GM13976 (cell line): ENCODE results near the gene DARS1.
"Not testable (repeated sequence)": the region's sequence is repeated elsewhere in the genome, so short reads cannot be mapped to it uniquely, and the experiment has no call there.

Source experiments
- DNase-seq: peaks from one replicate; pipeline ENCODE4 v3.0.0; 2012; ENCODE audit warnings: low spot score
- in situ Hi-C: fragments of 300-500 bp; cut with MboI; formaldehyde crosslinking; loops from one replicate; pipeline ENCODE4 v1.12.0; 2022; ENCODE audit warnings: low sequenced_read_pairs, mixed read lengths, inconsistent platforms; ENCODE audit not compliant: unreplicated experiment
- TF ChIP-seq, protein P1 (sequence below): IDR thresholded peaks from 2 replicates; pipeline ENCODE4 v1.5.1; 2012; ENCODE audit warnings: borderline replicate concordance, mild to moderate bottlenecking; ENCODE audit not compliant: insufficient read depth; ENCODE audit errors: extremely low read depth, missing control alignments, control extremely low read depth

The DARS1 gene

GRCh38 chr2:135962366-135963123, 22.9 kb downstream of the DARS1 start:
- TF ChIP-seq, protein P1, sequence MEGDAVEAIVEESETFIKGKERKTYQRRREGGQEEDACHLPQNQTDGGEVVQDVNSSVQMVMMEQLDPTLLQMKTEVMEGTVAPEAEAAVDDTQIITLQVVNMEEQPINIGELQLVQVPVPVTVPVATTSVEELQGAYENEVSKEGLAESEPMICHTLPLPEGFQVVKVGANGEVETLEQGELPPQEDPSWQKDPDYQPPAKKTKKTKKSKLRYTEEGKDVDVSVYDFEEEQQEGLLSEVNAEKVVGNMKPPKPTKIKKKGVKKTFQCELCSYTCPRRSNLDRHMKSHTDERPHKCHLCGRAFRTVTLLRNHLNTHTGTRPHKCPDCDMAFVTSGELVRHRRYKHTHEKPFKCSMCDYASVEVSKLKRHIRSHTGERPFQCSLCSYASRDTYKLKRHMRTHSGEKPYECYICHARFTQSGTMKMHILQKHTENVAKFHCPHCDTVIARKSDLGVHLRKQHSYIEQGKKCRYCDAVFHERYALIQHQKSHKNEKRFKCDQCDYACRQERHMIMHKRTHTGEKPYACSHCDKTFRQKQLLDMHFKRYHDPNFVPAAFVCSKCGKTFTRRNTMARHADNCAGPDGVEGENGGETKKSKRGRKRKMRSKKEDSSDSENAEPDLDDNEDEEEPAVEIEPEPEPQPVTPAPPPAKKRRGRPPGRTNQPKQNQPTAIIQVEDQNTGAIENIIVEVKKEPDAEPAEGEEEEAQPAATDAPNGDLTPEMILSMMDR, result no peak

GRCh38 chr2:135960656-135961551, 24.5 kb downstream of the DARS1 start:
- no peak for DNase-seq
- TF ChIP-seq, protein P1, result no peak
- in situ Hi-C loops, result no loop called here

More at GRCh38 chr2:135962366-135963123, 22.9 kb downstream of the DARS1 start:
- no peak for DNase-seq
- in situ Hi-C loops, result no loop called here

- in situ Hi-C loops, result no loop called here
- TF ChIP-seq, protein P1, result no peak
- DNase-seq, result no peak
Observed at GRCh38 chr2:135960150-135960549, 25.3 kb downstream of the DARS1 start.

DNA sequence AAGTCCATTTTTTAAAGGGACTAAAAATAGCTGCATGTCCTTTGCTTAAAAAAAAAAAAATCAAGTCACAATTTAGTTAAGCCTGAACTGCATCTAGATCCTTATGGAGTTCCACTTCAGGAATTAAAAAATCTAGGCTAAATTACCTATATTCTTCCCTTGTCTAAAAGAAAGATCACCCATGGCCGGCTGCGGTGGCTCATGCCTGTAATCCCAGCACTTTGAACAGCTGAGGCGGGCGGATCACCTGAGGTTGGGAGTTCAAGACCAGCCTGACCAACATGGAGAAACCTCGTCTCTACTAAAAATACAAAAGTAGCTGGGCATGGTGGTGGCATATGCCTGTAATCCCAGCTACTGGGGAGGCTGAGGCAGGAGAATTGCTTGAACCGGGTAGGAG, 26.5 kb downstream of the DARS1 start:
- DNase-seq, in situ Hi-C loops: not testable (repeated sequence)

- TF ChIP-seq, protein P1, result no peak
- DNase-seq, result no peak
- in situ Hi-C loops, result no loop called here
Observed at GRCh38 chr2:135954020-135954601, 31.3 kb downstream of the DARS1 start.

DNA sequence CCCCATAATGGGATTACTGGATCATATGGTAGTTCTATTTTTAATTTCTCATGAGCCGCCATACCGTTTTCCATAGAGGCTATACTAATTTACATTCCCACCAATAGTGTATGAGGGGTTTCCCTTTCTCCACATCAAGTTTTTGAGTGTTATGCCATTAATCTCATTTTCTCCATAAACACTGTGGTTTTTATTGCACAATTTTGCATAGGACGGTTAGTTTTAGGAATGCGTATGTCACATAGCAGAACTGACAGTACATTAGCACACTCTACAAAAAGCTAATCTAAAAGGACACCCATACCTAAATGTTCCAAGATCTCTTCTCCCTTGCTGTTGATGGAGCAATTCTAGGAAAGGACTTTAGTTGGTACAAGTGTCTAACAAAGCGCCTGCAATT, 32.5 kb downstream of the DARS1 start:
- in situ Hi-C loops, result no loop called here
- TF ChIP-seq, protein P1, result no peak
- DNase-seq, result no peak

- DNase-seq, result no peak
- in situ Hi-C loops, result no loop called here
- TF ChIP-seq, protein P1, result no peak
Observed at GRCh38 chr2:135951041-135951583, 34.3 kb downstream of the DARS1 start.
